Activated CD4-positive, CD25-positive, alpha-beta regulatory T cell (primary cell): Measurements from ENCODE around the gene NOSTRIN.
"Not testable (repeated sequence)": the region's sequence is repeated elsewhere in the genome, so short reads cannot be mapped to it uniquely, and the experiment has no call there.

ENCODE experiments used
- DNase-seq, 4 experiments: peaks; one replicate each; lab custom pipeline; 2025; lab: John Stamatoyannopoulos, UW

Gene NOSTRIN

DNA sequence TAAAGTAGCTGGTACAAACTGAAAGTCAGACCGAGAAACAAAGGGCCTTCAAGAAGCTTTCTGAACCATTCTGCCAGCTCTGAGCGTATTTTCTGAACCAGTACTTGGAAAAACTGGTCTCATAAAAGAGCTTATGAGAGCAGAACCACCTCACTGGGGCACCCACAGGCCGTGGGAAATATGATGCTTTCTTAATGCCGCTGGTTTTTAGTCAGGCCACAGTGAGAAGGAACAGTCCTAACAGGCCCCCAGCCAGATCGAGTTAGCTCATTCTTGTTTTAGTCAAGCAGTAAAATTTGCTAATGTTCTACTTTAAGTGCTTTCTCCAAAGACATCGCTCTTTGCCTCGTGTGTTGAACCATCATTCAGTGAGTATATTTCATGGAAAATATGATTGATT is 12.7 kb upstream of the NOSTRIN start:
- no peak for DNase-seq

DNA sequence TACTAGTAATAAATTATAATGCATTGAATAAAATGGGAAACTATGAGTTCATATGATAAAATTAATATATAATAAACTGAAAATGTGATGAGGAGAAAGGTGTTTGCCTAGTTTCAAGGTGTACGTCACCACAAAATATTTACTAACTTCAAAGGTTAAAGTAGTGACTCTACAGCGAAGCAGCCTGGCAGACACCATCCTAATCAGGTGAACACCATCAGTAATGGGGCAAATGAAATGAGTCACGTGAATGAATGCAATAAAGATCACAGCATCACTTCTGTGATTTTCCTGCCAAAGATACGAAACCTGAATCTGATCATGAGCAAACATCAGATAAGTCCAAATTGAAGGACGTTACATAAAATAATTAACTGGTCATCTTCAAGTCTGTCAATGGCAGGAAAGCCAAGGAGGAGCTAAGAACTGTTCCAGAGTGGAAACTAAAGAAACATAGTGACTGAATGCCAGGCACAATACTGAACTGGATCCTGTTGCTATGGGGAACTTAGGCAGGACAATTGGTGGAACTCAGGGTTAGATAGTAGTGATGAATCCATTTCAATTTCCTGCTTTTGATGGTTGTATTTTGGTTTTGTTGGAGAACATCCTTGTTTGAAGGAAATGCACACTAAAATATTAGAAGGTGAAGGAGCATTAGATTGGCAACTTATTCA is 12.1 kb upstream of the NOSTRIN start:
- no peak for DNase-seq

DNA sequence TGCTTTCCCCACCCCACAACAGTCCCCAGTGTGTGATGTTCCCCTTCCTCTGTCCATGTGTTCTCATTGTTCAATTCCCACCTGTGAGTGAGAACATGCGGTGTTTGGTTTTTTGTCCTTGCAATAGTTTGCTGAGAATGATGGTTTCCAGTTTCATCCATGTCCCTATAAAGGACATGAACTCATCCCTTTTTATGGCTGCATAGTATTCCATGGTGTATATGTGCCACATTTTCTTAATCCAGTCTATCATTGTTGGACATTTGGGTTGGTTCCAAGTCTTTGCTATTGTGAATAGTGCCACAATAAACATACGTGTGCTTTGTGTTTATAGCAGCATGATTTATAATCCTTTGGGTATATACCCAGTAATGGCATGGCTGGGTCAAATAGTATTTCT is 11.3 kb upstream of the NOSTRIN start:
- not testable (repeated sequence) for DNase-seq

DNA sequence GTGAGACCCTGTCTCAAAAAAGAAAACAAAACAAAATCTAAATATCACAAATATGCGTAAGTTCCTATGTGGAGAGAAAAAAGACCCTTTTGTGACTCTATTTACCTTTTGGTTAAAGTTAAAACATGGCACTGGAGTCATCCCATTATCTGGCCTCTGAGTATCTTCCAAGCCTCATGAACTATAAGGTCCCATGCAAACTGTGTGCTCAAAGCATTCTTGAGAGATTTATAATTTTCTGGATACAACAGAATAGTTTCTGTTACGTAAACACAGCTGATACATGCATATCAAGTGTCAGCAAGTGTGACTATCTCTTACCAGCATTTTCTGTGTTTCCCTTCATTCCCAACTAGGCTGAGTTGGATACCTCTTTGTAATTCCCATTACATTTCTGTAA is 8.8 kb upstream of the NOSTRIN start:
- no peak for DNase-seq

DNA sequence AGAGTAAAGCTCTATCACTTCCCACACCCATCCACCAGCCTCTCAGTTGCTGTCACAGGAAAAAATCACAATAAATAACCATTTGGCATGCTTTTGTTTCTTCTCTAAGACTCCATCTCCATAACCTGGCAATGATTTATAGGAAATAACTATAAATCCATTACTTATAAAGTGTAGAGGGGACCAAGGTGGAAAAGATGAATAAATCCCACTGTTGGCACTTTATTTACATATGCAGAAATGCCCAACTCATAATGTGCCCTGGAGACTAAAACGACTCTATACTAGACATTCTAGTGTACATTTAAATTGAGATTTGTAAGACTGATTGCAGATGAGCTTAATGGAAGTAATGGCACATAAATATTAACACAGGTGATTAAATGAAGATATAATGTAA is 7.5 kb upstream of the NOSTRIN start:
- no peak for DNase-seq

DNA sequence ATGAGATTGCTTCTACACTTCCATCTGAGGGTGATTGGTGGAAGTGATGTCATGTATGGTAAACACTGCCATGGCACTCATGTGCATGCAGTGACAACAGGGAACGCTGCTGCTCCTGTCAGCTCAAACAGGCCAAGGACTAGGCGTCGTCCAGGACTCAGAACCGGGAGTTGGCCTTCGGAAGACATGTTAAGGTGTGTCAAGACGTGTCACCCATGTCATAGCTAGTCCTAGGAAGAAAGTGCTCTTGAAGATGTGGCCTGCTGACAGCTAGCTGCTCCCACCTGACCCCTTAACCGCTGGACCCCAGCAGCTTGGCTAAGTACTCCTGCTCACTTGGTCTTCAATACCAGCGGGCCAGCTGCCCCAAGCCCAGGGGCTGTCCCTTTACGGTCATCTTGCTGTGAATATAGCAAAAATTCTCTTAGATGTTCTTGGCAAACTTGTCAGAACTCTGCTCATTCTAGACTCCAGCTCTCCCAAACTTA is 6.3 kb upstream of the NOSTRIN start:
- no peak for DNase-seq

DNA sequence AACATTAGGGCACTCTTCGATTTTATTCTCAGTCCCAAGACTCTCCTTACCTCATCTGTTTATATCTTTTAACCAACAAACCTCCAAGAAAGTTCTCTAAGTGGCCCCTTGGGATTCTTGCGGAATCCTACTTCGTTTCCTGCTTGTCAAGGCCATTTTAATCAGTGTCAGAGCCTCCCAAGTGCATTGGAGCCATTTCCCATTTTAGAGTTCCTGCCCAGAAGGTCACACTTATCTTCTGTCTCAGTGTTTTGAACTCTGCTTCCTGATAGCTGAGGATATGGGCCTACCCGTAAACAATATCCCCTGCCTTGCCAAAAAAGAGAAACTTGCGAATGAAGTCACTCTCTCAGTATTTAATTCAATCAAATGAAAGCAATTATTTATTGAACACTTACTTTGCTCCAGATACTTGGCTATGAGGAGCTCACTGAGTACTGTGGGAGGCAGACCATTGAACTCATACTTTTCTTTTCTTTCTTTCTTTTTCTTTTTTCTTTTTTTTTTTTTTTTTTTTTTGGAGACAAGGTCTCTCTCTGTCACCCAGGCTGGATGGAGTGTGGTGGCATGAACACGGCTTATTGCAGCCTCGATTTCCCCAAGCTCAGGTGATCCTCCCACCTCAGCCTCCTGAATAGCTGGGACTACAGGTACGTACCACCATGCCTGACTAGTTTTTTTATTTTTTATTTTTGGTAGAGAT is 5.7 kb upstream of the NOSTRIN start:
- no peak for DNase-seq

DNA sequence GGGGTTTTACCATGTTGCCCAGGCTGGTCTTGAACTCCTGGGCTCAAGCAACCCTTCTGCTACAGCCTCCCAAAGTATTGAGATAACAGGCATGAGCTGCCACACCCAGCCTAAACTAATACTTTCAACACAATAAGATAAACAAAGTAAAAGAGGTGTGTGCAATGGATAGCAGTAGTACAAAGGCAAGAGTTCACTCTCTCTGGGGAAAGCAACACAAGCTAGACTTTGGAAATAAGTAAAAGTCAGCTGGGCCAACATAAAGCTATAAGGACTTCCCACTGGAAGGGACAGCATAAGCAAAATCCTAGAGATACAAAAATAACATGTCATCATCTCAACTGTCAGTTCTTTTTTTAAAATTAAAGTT is 5.2 kb upstream of the NOSTRIN start:
- no peak for DNase-seq

DNA sequence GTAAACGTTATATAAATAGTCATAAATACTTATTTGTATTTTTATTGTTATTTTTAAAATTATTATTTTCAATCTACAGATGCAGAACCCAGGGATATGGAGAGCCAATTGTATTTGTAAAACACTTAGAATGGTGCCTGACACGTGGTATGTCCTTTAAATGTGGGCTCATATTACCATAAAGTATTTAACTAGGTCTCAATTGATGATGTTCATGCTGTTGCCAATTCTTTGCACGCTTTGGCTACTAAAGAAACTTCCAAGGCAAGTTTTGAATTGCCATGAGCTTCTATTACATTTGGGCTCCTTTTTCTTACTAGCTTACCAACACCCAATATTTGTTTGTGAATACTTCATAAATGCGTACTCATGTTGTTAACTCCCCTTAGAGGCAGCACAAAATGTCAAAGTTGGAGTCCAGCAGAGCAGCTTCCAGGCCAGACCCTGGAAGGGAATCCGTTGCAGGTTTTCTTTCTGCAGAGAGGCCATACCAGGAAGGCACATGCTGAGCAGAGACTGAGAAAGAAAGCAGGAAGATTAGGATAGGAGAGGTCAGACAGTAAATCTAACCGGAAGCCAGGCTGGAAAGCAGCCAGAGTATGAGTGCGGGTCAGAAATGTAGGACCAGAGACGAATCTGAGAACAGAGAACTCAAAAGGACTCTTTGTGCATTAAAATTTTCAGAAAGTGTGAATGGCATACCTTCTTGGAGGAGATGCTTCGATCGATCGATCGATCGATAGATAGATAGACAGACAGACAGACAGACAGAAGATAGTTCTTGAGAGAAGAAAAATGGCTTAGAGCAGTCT is 4.2 kb upstream of the NOSTRIN start:
- DNase-seq, result no peak

DNA sequence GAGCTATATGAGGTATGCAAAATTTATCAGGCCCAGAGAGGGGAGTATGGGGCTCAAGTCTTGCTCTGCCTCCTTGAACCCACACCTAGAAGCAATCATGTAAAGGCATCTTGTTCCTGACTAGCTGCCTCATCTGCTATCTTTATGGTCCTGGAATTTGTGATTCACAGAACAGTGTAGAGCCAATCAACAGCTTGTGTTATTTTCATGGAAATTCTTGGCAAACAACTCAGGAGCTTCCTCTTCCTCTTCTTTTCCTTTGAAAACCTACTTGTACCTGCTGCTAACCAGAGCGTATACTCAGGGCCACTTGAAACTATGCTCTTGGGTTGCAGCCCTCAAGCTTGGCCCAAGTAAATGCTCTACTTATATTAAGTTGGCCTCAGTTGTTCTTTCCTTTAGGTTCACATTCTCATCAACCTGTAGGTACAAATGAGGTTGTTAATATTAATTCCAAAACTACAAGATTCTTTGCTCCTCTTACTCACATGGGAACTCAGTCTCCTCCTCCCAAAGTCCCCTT is 3.5 kb upstream of the NOSTRIN start:
- no peak for DNase-seq

DNA sequence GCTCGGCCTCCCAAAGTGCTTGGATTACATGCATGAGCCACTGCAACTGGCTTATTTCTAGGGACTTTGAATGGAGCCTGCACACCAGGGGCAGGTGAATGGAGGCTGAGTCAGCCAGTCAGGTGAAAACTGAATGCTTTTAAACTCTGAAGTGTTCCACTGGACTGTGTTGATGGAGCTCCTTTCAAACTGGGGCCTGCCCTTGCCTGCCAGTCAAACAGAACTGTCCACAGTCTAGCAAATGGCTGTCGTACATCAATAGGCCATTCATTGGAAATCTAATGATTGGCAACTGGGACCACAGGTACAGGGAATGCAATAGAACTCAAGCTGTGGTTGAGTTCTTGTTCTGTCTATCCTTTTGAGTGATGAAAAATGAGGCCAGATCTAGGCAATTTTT is 966 bp upstream of the NOSTRIN start:
- no peak for DNase-seq

DNA sequence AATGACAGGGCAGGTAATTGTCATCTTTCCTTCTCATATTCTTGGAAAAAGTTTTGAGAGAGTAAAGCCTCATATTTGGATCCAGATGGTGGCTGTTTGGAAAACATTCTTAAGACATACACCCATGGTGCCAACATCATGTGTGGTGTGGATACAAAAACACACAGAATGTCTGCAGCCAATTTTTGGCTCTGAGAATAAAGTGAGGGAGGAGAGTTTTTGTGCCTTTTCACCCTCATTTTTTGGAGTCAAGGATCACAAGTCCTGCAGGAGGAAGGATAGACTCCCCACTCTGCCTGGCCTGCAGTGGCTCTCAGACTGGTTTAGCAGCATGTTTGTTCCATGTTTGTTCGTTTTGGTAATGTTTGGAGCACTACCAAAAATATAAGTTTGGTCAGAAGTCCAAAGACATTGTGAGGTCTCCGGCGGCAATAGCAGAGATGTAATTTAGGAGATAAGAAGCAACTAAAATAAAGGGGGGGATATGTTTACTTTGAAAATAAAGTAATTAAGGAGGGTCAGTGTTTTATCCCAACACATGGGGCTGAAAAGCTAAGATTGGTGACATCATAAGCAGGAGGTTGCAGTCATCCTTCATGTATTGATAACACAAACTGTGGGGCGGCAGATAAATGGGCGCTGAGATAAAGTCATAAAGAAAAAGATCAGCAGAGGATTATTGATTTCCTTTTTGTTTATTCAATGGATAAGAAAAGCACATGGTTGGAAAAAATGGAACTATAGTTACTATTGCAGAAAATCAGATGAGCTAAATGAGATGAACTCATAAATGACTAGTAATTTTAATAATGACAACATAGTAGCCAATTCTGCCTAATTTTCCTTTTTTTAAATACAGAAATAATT is 655 bp downstream of the NOSTRIN start:
- no peak for DNase-seq

DNA sequence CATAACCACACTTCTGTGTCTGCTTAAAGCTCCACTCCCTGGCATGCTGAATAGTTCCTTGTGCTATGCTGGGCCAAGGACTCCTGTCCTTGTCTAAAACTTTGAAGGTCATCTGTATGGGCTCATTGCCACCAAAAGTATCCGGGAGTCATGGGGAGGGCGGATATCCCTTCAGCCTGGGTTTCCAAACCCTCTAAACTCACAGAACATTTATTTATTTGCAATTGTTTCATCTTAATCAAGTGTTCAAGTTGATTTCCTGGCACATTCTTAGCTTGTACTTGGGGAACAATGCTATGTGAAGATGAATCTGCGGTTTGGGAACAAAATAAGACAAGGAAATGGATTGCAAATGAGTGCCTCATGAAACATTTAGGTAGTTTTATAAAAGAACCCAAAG is 1.8 kb downstream of the NOSTRIN start:
- no peak for DNase-seq

DNA sequence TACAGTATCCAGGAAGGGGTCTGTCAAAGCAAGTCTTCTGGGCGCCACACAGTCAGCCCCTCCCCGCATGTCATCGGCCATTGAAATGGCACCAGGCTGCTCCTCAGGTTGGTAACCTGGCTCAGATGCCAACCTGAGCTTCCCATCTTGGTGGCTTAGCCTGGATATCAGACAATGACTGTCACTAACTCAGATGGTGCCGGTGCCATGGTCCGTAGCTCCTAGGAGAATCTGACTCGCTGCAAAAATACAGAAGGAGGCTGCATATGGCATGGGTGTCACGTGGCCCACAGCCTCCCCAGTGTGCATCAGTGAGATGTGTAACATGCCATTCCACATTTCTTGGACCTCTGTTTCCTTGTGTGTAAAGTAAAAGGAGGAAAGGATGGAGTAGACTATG is 3.2 kb downstream of the NOSTRIN start:
- DNase-seq, result no peak

DNA sequence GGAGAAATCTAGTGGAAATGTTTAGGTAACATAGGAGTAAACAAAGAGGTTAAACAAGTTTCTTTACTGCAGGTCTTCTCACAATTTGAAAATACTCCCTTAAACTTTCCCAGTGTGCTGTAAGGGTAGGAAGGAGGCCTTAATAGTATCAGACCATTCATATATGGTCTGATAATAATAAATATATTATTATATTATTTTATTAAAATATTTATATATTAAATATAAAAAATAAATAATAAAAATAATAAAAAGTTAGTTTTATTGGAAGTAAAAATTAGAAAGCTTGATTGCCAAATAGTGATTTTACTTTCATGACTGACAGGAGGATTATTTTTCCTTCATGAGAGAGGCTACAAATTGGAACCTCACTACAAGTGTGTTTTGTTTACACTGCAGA is 7.1 kb downstream of the NOSTRIN start:
- no peak for DNase-seq

DNA sequence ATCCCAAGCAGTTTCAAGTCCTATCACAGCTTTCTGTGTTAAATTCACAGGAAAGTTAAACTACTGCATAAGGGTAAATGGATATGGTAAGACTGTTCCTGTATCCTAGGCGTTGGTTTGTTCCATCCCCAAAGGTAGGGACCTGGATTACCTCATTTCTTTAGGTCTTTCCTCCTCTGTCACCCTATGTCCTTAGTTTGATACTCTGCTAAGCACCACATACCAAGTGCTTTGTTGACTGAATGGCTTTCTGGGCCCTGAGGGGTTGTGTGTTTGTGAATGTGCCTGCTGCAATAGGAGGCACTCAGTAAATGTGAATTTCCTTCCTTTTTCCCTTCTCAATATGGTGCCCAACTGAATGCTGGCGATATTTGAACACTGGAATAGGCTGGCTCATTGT is 7.8 kb downstream of the NOSTRIN start:
- DNase-seq, result no peak

DNA sequence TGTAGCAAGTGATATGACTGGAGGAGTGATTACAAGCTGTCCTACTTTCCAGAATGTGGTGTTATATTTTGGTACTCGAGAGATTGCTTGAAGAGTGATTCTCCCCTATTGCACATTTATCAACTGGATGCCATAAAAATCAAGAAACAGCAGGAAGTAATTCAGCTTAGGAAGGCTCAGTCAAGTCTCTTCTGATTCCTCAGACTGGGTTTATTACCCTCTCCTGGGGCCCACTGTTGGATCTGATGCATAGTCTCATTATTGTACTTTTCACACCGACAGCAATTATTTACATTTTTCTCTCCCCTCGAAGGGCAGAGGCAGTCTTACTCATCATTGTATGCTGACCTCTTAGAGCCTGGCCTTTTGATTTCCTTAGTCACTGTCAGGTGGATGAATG is 9.3 kb downstream of the NOSTRIN start:
- no peak for DNase-seq

DNA sequence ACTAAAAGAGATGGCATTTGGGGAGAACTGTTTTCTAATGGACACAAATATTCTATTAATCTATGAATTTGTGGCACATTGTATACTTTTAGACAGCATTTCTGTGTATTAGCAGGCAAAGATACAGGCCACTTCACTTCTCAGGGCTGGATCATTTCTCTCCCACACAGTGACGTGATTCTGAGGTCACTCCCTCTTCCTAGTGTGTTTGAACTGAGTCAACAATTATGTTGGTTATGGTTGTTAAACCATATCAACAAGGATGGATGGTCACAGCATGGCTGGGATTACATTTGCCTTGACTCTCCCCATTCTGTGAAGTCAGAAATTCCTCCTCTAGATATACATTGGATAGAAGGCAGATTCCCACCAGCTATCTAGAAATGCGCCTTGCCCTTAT is 11.6 kb downstream of the NOSTRIN start:
- DNase-seq, result no peak

DNA sequence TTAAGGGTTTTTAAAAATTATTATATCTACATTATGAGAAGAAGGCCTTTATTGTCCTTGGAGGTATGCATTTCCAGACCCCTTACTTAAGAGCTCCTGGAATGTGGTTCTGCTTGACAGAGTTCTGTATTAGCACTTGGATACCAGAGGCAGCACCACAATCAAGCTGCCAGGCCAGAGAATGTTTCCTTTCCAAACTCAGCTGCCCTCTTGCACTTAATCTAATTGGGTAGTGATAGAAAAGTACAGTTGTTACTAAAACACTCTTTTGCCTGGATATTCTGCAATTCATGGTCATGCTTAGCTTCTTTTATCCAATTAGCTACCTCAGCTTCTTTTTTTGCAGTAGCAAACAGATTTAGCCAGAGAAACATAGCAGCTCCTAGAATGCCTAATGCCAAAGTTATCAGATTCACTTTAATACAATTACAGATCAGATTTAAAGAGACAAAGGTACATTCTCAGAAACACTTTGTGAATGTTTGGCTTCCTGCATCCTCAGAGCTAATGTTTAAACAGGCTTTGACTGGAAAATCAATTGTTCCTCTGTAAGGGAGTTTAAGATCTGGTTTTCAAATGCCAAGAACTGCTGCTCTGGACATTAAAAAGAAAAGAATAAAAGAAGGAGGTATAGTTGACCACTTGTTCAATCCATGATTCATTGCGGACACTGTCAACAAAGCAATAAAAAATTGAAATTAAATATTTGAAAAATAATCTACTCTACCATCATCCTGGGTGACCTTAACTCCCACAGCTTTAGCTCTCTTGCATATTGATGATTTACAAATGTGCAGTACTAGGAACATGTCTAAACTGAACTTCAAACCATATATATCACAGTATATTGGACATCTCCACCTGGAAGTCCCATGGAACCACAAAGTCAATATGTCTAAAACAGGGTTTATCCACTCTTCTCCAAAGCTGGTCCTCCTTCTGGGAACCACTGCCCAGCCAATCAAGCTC is 12.8 kb downstream of the NOSTRIN start:
- no peak for DNase-seq

DNA sequence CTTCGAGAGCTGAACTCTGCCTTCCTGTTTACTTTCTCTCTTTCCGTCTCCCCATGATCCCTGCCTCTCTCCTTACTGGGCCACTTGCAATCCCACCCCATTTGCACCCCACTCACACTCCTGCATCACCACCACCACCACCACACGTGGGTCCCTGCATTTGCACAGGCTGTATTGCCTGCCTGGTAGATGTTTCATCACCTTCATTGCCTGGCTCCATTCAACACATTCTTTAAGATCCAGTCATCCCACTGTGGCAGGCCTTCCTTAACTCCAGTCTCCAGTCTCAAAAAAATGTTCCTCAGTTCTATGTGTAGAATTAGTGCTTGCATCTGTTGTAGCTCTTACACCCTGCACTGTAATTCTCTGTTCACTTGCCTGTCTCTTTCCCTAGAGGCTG is 13.9 kb downstream of the NOSTRIN start:
- no peak for DNase-seq
